Stomach (tissue), 9 donors: Measurements from ENCODE around the gene SPTBN2. TPM values are rescaled to one million over a fixed set of nuclear protein-coding genes. Genes with fewer than 3 reads are reported as not detected.

Source experiments
- DNase-seq, 2 donors: peaks; one replicate each; pipeline versions ENCODE4 v3.0.0 to v3.0.0-alpha.2; 2013 to 2019
- H3K27ac ChIP-seq, 5 donors: fragments of 200-600 bp in 4 of 5; sonication (generic) in 4 of 5; one replicate each; pipeline ENCODE4 v1.5.1; 2013 to 2019; ENCODE audit warnings: mild to moderate bottlenecking in 1 of 5, moderate library complexity in 1 of 5
- H3K27me3 ChIP-seq, 3 donors: fragments of 200-600 bp; sonication (generic); one replicate each; pipeline ENCODE4 v1.5.1; 2017 to 2019; ENCODE audit warnings: mixed run types in 1 of 3
- H3K36me3 ChIP-seq, 4 donors: fragments of 200-600 bp; sonication (generic); 1 replicate in 3 of 4; 2 replicates in 1 of 4; pipeline ENCODE4 v1.5.1; 2016 to 2019
- H3K4me1 ChIP-seq, 4 donors: fragments of 200-600 bp; sonication (generic); one replicate each; pipeline ENCODE4 v1.5.1; 2016 to 2019
- H3K4me3 ChIP-seq, 4 donors: fragments of 200-600 bp; sonication (generic) in 3 of 4; one replicate each; pipeline ENCODE4 v1.5.1; 2016 to 2019; ENCODE audit warnings: mild to moderate bottlenecking in 1 of 4
- H3K9me3 ChIP-seq, 4 donors: fragments of 200-600 bp; sonication (generic); one replicate each; pipeline ENCODE4 v1.5.1; 2016 to 2019
- EP300 ChIP-seq: sonication (generic); formaldehyde crosslinking; IDR thresholded peaks from one replicate; pipeline ENCODE4 v1.6.1; 2017; ENCODE audit warnings: antibody characterized with exemption
- POLR2A ChIP-seq, 4 donors: fragments of 450-650 bp; IDR thresholded peaks; one replicate each; pipeline ENCODE4 v1.6.1; 2016; ENCODE audit warnings: antibody characterized with exemption in 4 of 4, control low read depth in 2 of 4, mild to moderate bottlenecking in 1 of 4, moderate library complexity in 1 of 4
- POLR2AphosphoS5 ChIP-seq, 3 donors: sonication (generic); formaldehyde crosslinking; IDR thresholded peaks; one replicate each; pipeline ENCODE4 v1.6.1; 2016; ENCODE audit warnings: antibody characterized with exemption in 3 of 3
- WGBS, 5 donors: extraction: QIAGEN DNeasy Blood & Tissue Kit in 3 of 5; methylation state at CpG; one replicate each; pipeline versions ENCODE4 v1.1.5 to v1.1.7; 2013 to 2018; 5-methylcytosine and 5-hydroxymethylcytosine counted together
- intact Hi-C: fragments of 100-400 bp; cut with DNase I; formaldehyde crosslinking; loops from one replicate; pipeline ENCODE4 v1.15.1; 2023; ENCODE audit warnings: low total_unique reads
- polyA plus RNA-seq, 3 donors: library from polyadenylated mRNA; stranded (reverse); fragments of 200-250 nt; gene quantifications; one replicate each; pipeline ENCODE4 v1.2.3, GENCODE V29; 2013
- total RNA-seq, 5 donors: library from RNA; depleted of rRNA; stranded (reverse); fragments of >200 nt; gene quantifications; one replicate each; pipeline versions ENCODE4 v1.1.0 to v1.2.3, GENCODE V29; 2014 to 2016
- TF ChIP-seq, protein P1 (sequence below), 7 experiments: fragments of 450-650 bp in 4 of 7; fragments of 200-600 bp in 3 of 7; sonication (generic) in 3 of 7; IDR thresholded peaks; one replicate each; pipeline ENCODE4 v1.5.1; 2016 to 2019; ENCODE audit warnings: antibody characterized with exemption in 7 of 7, control low read depth in 2 of 7, mild to moderate bottlenecking in 1 of 7
- donor health status: healthy with polysubstance abuse.
- donor health status: Bipolar disorder and iron deficiency.
- donor health status: healthy.

SPTBN2 gene
- total and polyA plus RNA-seq, 8 donors = 2.4 to 134 (median 10.4) TPM

DNA sequence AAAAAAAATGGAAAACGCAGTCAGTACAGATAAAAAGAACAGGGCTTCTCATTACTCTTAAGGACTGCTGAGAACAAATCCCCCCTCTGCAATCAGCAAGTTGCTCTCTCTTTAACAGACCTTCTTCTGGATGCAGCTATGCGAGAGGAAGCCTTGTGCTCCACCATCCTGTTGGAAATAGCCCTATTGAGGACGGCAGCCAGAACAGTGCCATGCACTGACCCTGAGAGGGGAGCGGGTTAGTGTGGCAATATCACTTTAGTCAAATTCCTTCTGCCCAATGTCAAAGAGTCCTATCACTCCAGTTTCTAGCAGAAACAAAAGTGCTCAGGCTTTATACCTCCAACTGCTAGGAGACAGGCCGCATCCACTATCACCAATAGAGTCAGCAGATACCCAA lies 58.2 kb downstream of the SPTBN2 start:
- DNase-seq = no peak
- Histone ChIP-seq H3K9me3 (no peaks in the 10 kb centered on the region), H3K4me3 (no peak overlapping the region), H3K27ac (no peak overlapping the region), H3K4me1 (peaks cover 5 to 79% (median 31%) of the 10 kb centered on the region in 4 donors), H3K27me3 (no peaks in the 10 kb centered on the region), H3K36me3 (peaks cover 26 to 43% (median 34%) of the 10 kb centered on the region in 4 donors)
- WGBS, 5 donors = 77 to 83% (median 78%) methylated on average over 5 of the region's 5 CpGs
- intact Hi-C loops = no loop called here
- TF ChIP-seq, protein P1, sequence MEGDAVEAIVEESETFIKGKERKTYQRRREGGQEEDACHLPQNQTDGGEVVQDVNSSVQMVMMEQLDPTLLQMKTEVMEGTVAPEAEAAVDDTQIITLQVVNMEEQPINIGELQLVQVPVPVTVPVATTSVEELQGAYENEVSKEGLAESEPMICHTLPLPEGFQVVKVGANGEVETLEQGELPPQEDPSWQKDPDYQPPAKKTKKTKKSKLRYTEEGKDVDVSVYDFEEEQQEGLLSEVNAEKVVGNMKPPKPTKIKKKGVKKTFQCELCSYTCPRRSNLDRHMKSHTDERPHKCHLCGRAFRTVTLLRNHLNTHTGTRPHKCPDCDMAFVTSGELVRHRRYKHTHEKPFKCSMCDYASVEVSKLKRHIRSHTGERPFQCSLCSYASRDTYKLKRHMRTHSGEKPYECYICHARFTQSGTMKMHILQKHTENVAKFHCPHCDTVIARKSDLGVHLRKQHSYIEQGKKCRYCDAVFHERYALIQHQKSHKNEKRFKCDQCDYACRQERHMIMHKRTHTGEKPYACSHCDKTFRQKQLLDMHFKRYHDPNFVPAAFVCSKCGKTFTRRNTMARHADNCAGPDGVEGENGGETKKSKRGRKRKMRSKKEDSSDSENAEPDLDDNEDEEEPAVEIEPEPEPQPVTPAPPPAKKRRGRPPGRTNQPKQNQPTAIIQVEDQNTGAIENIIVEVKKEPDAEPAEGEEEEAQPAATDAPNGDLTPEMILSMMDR (IDR thresholded peaks at IDR 0.05) = no peak
- TF ChIP-seq POLR2AphosphoS5 (IDR thresholded peaks at IDR 0.05) = no peak

DNA sequence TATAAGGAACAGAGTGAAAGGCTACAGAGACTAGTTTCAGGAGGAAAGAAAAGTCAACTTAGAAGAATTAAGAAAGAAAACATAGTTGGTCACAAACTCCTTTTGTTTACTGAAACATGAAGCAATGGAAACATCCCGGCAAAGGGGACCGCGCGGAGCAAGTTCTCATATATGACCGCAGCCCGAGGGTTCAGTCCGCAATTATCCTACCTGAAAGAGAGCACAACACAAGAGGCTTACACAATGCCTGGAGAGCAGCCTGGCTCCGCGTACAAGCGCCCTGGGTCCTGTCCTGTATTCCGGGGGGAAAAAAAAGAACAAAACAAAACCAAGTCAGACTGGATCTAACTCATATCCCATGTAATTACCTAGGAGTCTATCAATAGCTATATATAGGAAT lies 63.6 kb downstream of the SPTBN2 start:
- H3K4me1 ChIP-seq = peaks cover 0 to 52% (median 4%) of the 10 kb centered on the region in 4 donors
- DNase-seq = no peak
- no peaks in the 10 kb centered on the region for H3K27me3 ChIP-seq
- WGBS, 5 donors = 90 to 93% (median 92%) methylated on average over 11 of the region's 11 CpGs
- intact Hi-C loops = no loop called here
- H3K27ac ChIP-seq = no peak overlapping the region
- TF ChIP-seq EP300 (no peak), POLR2AphosphoS5 (IDR thresholded peaks at IDR 0.05) (no peak), POLR2A (IDR thresholded peaks at IDR 0.05) (no peak)
- TF ChIP-seq, protein P1 (IDR thresholded peaks at IDR 0.05) = no peak
- peaks cover 50 to 91% (median 88%) of the 10 kb centered on the region in 4 donors for H3K36me3 ChIP-seq
- H3K9me3 ChIP-seq = no peaks in the 10 kb centered on the region
- no peak overlapping the region for H3K4me3 ChIP-seq

DNA sequence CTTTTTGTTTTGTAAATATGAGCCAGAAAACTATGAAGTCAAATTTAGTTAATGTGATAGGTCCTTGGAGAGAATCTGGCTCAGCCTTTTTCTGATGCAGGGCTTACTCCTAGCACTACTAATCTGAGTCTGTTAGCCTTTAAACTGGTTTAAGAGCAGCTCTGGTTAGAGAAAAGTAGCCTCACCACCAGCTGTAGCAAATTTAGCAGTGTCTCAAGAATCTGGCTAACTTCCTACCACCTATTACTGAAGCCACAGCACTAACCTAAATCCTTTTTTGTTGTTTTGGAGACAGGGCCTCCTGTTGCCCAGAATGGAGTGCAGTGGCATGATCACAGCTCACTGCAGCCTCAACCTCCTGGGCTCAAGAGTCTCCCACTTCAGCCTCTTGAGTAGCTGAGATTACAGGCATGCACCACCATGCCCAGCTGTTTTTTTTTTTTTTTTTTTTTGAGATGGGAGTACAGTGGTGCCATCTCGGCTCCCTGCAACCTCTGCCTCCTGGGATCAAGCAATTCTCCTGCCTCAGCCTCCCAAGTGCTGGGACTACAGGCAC lies 65.2 kb downstream of the SPTBN2 start:
- Histone ChIP-seq H3K27me3 (no peaks in the 10 kb centered on the region), H3K4me1 (peaks cover 0 to 39% (median 3%) of the 10 kb centered on the region in 4 donors), H3K27ac (no peak overlapping the region), H3K9me3 (no peaks in the 10 kb centered on the region), H3K36me3 (peaks cover 49 to 96% (median 95%) of the 10 kb centered on the region in 4 donors), H3K4me3 (no peak overlapping the region)
- TF ChIP-seq, protein P1 (IDR thresholded peaks at IDR 0.05) = no peak
- no peak for TF ChIP-seq EP300
- no peak for TF ChIP-seq POLR2A (IDR thresholded peaks at IDR 0.05)
- no peak for TF ChIP-seq POLR2AphosphoS5 (IDR thresholded peaks at IDR 0.05)
- intact Hi-C loops = no loop called here
- no peak for DNase-seq
- 92 to 100% (median 100%) methylated on average over 1 of the region's 1 CpG for WGBS, 5 donors

DNA sequence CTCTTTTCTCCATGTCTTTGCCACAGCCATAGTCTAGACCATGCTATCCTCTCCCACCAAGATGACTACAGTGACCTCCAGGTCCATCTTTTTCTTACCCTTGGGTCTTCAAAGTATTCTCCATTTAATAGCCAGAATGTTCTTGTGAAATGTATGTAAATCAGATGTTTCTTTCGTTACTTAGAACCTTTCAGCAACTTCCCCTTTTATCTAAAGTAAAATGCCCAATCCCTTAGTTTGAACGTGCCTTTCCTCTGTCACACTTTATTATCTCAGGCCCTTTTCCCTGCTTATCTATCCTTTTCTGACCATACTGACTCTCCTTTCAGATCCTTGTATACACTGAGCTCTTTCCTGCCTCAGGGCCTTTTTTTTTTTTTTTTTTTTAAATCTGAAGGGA lies 69.3 kb downstream of the SPTBN2 start:
- TF ChIP-seq EP300 (no peak), POLR2AphosphoS5 (IDR thresholded peaks at IDR 0.05) (no peak), POLR2A (IDR thresholded peaks at IDR 0.05) (no peak)
- TF ChIP-seq, protein P1 (IDR thresholded peaks at IDR 0.05) = no peak
- peaks cover 22 to 93% (median 92%) of the 10 kb centered on the region in 4 donors for H3K36me3 ChIP-seq
- H3K4me3 ChIP-seq = no peak overlapping the region
- no peaks in the 10 kb centered on the region for H3K27me3 ChIP-seq
- DNase-seq = no peak
- WGBS, 5 donors = 19 to 32% (median 27%) methylated on average over 2 of the region's 2 CpGs
- H3K27ac ChIP-seq = no peak overlapping the region
- intact Hi-C loops = no loop called here
- H3K4me1 ChIP-seq = peaks cover 0 to 14% (median 2%) of the 10 kb centered on the region in 4 donors
- no peaks in the 10 kb centered on the region for H3K9me3 ChIP-seq
